ENCODE measurements around the gene TSPAN8.

Gene TSPAN8

DNA sequence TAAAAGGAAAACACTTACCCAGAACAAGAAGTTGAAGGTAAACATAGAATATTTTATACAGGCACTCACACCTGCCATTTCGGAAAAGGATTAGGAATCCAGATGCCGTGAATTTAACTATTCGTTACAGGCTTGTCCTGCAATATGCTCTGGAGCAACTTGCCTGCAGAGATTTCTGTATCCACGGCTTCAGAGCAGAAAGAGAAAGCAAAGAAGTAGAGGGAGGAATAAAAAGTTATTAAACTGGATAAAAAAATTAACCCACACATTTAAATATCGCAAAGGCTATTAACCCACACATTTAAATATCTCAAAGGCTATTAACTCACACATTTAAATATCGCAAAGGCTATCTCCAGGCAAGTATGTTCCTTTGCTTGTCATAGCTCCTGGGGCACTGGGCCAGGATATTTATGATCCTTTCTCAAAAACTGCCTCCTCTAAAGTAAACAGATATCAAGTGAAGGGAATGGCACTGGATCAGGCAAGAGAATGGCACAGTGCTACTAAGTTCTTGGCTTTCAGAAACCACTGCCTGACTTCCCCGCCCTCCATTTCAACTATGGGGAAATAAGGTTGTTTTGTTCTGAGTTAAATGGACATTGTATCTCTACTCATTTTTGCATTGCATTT lies at the start of gene TSPAN8:
TSPAN8 (minus strand) TSS at position 399 of the 633 bp plus-strand sequence; CDS start at position 78, 321 bp downstream.
- Histone ChIP-seq H3K4me1 (ENCODE audit: control insufficient read depth, insufficient read depth, low read length) (peaks cover 6% of the 10 kb centered on the region; the same call in 1 of the 2 replicates), H3K27ac (ENCODE audit: extremely low read depth, low read depth, low read length) (no peak within 1 kb of the TSS), H3K4me3 (ENCODE audit: low read depth, low read length) (no peak within 1 kb of the TSS), H3K36me3 (ENCODE audit: control insufficient read depth in 2 of 2, insufficient read depth in 1 of 2, low read length in 2 of 2) (no peaks in the 10 kb centered on the region), H3K9me3 (ENCODE audit: control insufficient read depth, insufficient read depth, low read depth, low read length) (no peaks in the 10 kb centered on the region; the same call in 1 of the 2 replicates)
- CTCF ChIA-PET, result no interaction called here
- POLR2A ChIA-PET, result no interaction called here
- TF ChIP-seq TRIM28 (IDR thresholded peaks at IDR 0.05; ENCODE audit: borderline replicate concordance, low read length), result no peak
- TF ChIP-seq ZNF626 (tag by site-specific recombination; IDR thresholded peaks at IDR 0.05), result no peak
- TF ChIP-seq ZNF155 (tag by site-specific recombination; IDR thresholded peaks at IDR 0.05), result no peak
- TF ChIP-seq ZNF239 (tag by site-specific recombination; IDR thresholded peaks at IDR 0.05), result no peak
- TF ChIP-seq, protein P1, sequence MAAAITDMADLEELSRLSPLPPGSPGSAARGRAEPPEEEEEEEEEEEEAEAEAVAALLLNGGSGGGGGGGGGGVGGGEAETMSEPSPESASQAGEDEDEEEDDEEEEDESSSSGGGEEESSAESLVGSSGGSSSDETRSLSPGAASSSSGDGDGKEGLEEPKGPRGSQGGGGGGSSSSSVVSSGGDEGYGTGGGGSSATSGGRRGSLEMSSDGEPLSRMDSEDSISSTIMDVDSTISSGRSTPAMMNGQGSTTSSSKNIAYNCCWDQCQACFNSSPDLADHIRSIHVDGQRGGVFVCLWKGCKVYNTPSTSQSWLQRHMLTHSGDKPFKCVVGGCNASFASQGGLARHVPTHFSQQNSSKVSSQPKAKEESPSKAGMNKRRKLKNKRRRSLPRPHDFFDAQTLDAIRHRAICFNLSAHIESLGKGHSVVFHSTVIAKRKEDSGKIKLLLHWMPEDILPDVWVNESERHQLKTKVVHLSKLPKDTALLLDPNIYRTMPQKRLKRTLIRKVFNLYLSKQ (tag by site-specific recombination; IDR thresholded peaks at IDR 0.05; ENCODE audit: borderline replicate concordance), result no peak
- TF ChIP-seq BCL11B (tag by site-specific recombination; IDR thresholded peaks at IDR 0.05; ENCODE audit: low read depth), result no peak
- TF ChIP-seq ZNF274 (IDR thresholded peaks at IDR 0.05; ENCODE audit: low read length), result no peak
- TF ChIP-seq ZNF274 (tag by site-specific recombination; IDR thresholded peaks at IDR 0.05; ENCODE audit: borderline replicate concordance), result no peak
- TF ChIP-seq ZNF610 (tag by site-specific recombination; IDR thresholded peaks at IDR 0.05; ENCODE audit: borderline replicate concordance), result no peak
- TF ChIP-seq ZSCAN5A (tag by site-specific recombination; IDR thresholded peaks at IDR 0.05), result no peak
- no peak for TF ChIP-seq ZNF677 (tag by site-specific recombination; IDR thresholded peaks at IDR 0.05)
- TF ChIP-seq, protein P2, sequence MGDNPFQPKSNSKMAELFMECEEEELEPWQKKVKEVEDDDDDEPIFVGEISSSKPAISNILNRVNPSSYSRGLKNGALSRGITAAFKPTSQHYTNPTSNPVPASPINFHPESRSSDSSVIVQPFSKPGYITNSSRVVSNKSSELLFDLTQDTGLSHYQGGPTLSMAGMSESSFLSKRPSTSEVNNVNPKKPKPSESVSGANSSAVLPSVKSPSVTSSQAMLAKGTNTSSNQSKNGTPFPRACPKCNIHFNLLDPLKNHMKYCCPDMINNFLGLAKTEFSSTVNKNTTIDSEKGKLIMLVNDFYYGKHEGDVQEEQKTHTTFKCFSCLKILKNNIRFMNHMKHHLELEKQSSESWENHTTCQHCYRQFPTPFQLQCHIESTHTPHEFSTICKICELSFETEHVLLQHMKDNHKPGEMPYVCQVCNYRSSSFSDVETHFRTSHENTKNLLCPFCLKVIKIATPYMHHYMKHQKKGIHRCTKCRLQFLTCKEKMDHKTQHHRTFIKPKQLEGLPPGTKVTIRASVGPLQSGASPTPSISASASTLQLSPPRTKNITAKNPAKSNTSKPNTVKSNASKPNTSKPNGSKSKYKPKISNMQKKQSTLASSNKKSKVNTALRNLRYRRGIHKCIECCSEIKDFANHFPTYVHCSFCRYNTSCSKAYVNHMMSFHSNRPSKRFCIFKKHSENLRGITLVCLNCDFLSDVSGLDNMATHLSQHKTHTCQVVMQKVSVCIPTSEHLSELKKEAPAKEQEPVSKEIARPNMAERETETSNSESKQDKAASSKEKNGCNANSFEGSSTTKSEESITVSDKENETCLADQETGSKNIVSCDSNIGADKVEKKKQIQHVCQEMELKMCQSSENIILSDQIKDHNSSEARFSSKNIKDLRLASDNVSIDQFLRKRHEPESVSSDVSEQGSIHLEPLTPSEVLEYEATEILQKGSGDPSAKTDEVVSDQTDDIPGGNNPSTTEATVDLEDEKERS (tag by site-specific recombination; IDR thresholded peaks at IDR 0.05), result no peak
- TF ChIP-seq OVOL3 (tag by site-specific recombination; IDR thresholded peaks at IDR 0.05), result no peak
- no peak for TF ChIP-seq ZNF521 (tag by site-specific recombination; IDR thresholded peaks at IDR 0.05)
- no peak for TF ChIP-seq ZNF354C (tag by site-specific recombination; IDR thresholded peaks at IDR 0.05; ENCODE audit: borderline replicate concordance, low read depth)

GRCh38 chr12:71201136-71201679 lies 43.4 kb upstream of the TSPAN8 start:
- POLR2A ChIA-PET, result no interaction called here
- no peaks in the 10 kb centered on the region for H3K36me3 ChIP-seq (ENCODE audit: control insufficient read depth in 2 of 2, insufficient read depth in 1 of 2, low read length in 2 of 2)
- H3K4me3 ChIP-seq (ENCODE audit: low read depth, low read length), result no peak overlapping the region
- H3K9me3 ChIP-seq (ENCODE audit: control insufficient read depth, insufficient read depth, low read depth, low read length), result no peaks in the 10 kb centered on the region
- CTCF ChIA-PET, result no interaction called here
- H3K4me1 ChIP-seq (ENCODE audit: control insufficient read depth, insufficient read depth, low read length), result no peaks in the 10 kb centered on the region
- H3K27ac ChIP-seq (ENCODE audit: extremely low read depth, low read depth, low read length), result no peak overlapping the region
- TF ChIP-seq ZNF621 (tag by site-specific recombination; IDR thresholded peaks at IDR 0.05), result no peak
- no peak for TF ChIP-seq ZBTB6 (tag by site-specific recombination; IDR thresholded peaks at IDR 0.05)
- no peak for TF ChIP-seq HOXD13 (CRISPR knock-in tag; IDR thresholded peaks at IDR 0.05; ENCODE audit: borderline replicate concordance)
- TF ChIP-seq KLF8 (tag by site-specific recombination; IDR thresholded peaks at IDR 0.05), result no peak
- no peak for TF ChIP-seq ZFP41 (tag by site-specific recombination; IDR thresholded peaks at IDR 0.05; ENCODE audit: borderline replicate concordance)
- no peak for TF ChIP-seq ZNF292 (tag by site-specific recombination; IDR thresholded peaks at IDR 0.05; ENCODE audit: borderline replicate concordance, low read depth)
- TF ChIP-seq KLF1 (tag by site-specific recombination; IDR thresholded peaks at IDR 0.05), result no peak
- TF ChIP-seq, protein P3, sequence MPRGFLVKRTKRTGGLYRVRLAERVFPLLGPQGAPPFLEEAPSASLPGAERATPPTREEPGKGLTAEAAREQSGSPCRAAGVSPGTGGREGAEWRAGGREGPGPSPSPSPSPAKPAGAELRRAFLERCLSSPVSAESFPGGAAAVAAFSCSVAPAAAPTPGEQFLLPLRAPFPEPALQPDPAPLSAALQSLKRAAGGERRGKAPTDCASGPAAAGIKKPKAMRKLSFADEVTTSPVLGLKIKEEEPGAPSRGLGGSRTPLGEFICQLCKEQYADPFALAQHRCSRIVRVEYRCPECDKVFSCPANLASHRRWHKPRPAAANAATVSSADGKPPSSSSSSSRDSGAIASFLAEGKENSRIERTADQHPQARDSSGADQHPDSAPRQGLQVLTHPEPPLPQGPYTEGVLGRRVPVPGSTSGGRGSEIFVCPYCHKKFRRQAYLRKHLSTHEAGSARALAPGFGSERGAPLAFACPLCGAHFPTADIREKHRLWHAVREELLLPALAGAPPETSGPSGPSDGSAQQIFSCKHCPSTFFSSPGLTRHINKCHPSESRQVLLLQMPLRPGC (tag by site-specific recombination; IDR thresholded peaks at IDR 0.05), result no peak
- no peak for TF ChIP-seq ZNF362 (tag by site-specific recombination; IDR thresholded peaks at IDR 0.05)
- TF ChIP-seq TCF7L2 (IDR thresholded peaks at IDR 0.05; ENCODE audit: borderline replicate concordance, low read depth, low read length), result no peak

Measured in HEK293 (cell line).